PC-9 (cell line): ENCODE data around the gene TRIM31.

ENCODE experiments used
- CTCF ChIP-seq: fragments of 200-600 bp; sonication (generic); conservative IDR thresholded peaks from 2 replicates; pipeline ENCODE4 v1.6.1; 2017; ENCODE audit warnings: mixed run types, antibody characterized with exemption, mild to moderate bottlenecking, moderate library complexity
- EZH2 ChIP-seq: fragments of 200-600 bp; sonication (generic); IDR thresholded peaks from 2 replicates; pipeline ENCODE4 v1.8.0; 2017; ENCODE audit warnings: antibody characterized with exemption, low read depth

- TF ChIP-seq CTCF (no peak), EZH2 (no peak)
Observed at GRCh38 chr6:30087876-30088275, 25.0 kb downstream of the TRIM31 start.
